OCI-LY1 (cell line): ENCODE data around the gene RAD51B.

Experiments
- H2AFZ ChIP-seq: fragments of 200-600 bp; sonication (generic), shearing (Covaris generic); 2 replicates; pipeline ENCODE4 v1.6.0; 2014; ENCODE audit warnings: antibody characterized with exemption, mild to moderate bottlenecking, low read length
- H3F3A ChIP-seq: fragments of 200-600 bp; sonication (generic), shearing (Covaris generic); 2 replicates; pipeline ENCODE4 v1.6.0; 2014; ENCODE audit warnings: mild to moderate bottlenecking, antibody characterized with exemption, low read length, moderate library complexity; ENCODE audit not compliant: insufficient read depth
- H3K27ac ChIP-seq: fragments of 200-600 bp; sonication (generic); 2 replicates; pipeline ENCODE4 v1.5.1; 2014; ENCODE audit warnings: low read length, mixed run types, mild to moderate bottlenecking, low read depth; ENCODE audit not compliant: poor library complexity, severe bottlenecking
- H3K27me3 ChIP-seq: fragments of 200-600 bp; sonication (generic); 2 replicates; pipeline ENCODE4 v1.6.0; 2014; ENCODE audit warnings: antibody characterized with exemption, mild to moderate bottlenecking, low read length, moderate library complexity; ENCODE audit not compliant: insufficient read depth
- H3K36me3 ChIP-seq: fragments of 200-600 bp; sonication (generic); 2 replicates; pipeline ENCODE4 v1.6.1; 2014; ENCODE audit warnings: mild to moderate bottlenecking, antibody characterized with exemption, low read length, moderate library complexity, mixed read lengths; ENCODE audit not compliant: insufficient read depth
- H3K4me1 ChIP-seq: fragments of 200-600 bp; sonication (generic); 2 replicates; pipeline ENCODE4 v1.5.1; 2014; ENCODE audit warnings: mild to moderate bottlenecking, low read length, moderate library complexity; ENCODE audit not compliant: insufficient read depth, severe bottlenecking
- H3K4me2 ChIP-seq: fragments of 200-600 bp; sonication (generic), shearing (Covaris generic); 2 replicates; pipeline ENCODE4 v1.6.1; 2014; ENCODE audit warnings: low read length
- H3K4me3 ChIP-seq: fragments of 200-600 bp; sonication (generic); 2 replicates; pipeline ENCODE4 v1.5.1; 2014; ENCODE audit warnings: low read length, low read depth, mild to moderate bottlenecking, mixed read lengths; ENCODE audit not compliant: poor library complexity, severe bottlenecking
- H3K79me2 ChIP-seq: fragments of 200-600 bp; shearing (Covaris generic); 2 replicates; pipeline ENCODE4 v1.6.1; 2016; ENCODE audit warnings: mixed run types, low read length, mixed read lengths; ENCODE audit not compliant: insufficient read depth
- H3K9ac ChIP-seq: fragments of 200-600 bp; sonication (generic), shearing (Covaris generic); 2 replicates; pipeline ENCODE4 v1.6.1; 2014; ENCODE audit warnings: mild to moderate bottlenecking, low read length, mixed read lengths
- H3K9me2 ChIP-seq: fragments of 200-600 bp; sonication (generic), shearing (Covaris generic); 2 replicates; pipeline ENCODE4 v1.6.1; 2014; ENCODE audit warnings: low read depth, mild to moderate bottlenecking, low read length, mixed read lengths
- H3K9me3 ChIP-seq: fragments of 200-600 bp; shearing (Covaris generic); 2 replicates; pipeline ENCODE4 v1.6.1; 2014; ENCODE audit warnings: low read length, mixed read lengths
- H4K20me1 ChIP-seq: fragments of 200-600 bp; sonication (generic), shearing (Covaris generic); 2 replicates; pipeline ENCODE4 v1.6.0; 2016; ENCODE audit warnings: mild to moderate bottlenecking, low read length; ENCODE audit not compliant: insufficient read depth
- EZH2 ChIP-seq: fragments of 200-600 bp; sonication (generic), shearing (Covaris generic); IDR thresholded peaks from 2 replicates; pipeline ENCODE4 v1.8.0; 2017; ENCODE audit warnings: borderline replicate concordance, mixed run types, mild to moderate bottlenecking, antibody characterized with exemption, low read length, moderate library complexity, mixed read lengths
- TF ChIP-seq, protein P1 (sequence below): fragments of 200-600 bp; sonication (generic), shearing (Covaris generic); IDR thresholded peaks from 2 replicates; pipeline ENCODE4 v1.5.1; 2017; ENCODE audit warnings: mild to moderate bottlenecking, antibody characterized with exemption, low read length, moderate library complexity, mixed read lengths

Gene RAD51B

DNA sequence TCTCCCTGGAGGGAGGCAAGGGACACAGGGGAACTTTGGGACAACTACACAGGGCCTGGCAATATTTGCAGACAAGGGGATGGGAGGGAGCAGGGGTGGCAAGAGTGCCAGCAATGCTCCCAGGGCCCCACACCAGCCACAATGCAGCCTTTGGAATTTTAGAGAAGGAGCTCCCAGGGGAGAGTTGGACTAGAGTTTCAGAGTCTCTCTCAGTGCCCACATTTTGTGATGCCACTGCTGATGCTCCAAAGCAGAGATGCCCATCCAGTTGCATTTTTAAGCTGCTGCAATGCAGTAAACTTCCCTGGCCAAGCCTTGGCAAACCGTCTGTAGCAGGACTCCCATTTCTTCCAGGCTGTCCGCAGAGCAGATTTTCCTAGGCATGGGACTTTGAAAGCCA, 874.3 kb downstream of the RAD51B start:
- no peak overlapping the region for H3K4me3 ChIP-seq
- H3K79me2 ChIP-seq = no peaks in the 10 kb centered on the region
- H4K20me1 ChIP-seq = no peaks in the 10 kb centered on the region
- no peak overlapping the region for H3K27ac ChIP-seq
- no peaks in the 10 kb centered on the region for H3F3A ChIP-seq
- H3K4me1 ChIP-seq = peaks cover 22% of the 10 kb centered on the region
- no peaks in the 10 kb centered on the region for H3K9me2 ChIP-seq
- H3K9ac ChIP-seq = no peak overlapping the region
- H3K9me3 ChIP-seq = no peaks in the 10 kb centered on the region
- H3K27me3 ChIP-seq = no peaks in the 10 kb centered on the region
- TF ChIP-seq, protein P1, sequence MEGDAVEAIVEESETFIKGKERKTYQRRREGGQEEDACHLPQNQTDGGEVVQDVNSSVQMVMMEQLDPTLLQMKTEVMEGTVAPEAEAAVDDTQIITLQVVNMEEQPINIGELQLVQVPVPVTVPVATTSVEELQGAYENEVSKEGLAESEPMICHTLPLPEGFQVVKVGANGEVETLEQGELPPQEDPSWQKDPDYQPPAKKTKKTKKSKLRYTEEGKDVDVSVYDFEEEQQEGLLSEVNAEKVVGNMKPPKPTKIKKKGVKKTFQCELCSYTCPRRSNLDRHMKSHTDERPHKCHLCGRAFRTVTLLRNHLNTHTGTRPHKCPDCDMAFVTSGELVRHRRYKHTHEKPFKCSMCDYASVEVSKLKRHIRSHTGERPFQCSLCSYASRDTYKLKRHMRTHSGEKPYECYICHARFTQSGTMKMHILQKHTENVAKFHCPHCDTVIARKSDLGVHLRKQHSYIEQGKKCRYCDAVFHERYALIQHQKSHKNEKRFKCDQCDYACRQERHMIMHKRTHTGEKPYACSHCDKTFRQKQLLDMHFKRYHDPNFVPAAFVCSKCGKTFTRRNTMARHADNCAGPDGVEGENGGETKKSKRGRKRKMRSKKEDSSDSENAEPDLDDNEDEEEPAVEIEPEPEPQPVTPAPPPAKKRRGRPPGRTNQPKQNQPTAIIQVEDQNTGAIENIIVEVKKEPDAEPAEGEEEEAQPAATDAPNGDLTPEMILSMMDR = no peak
- no peak for TF ChIP-seq EZH2
- H3K4me2 ChIP-seq = no peak overlapping the region
- no peaks in the 10 kb centered on the region for H3K36me3 ChIP-seq
- no peak overlapping the region for H2AFZ ChIP-seq

DNA sequence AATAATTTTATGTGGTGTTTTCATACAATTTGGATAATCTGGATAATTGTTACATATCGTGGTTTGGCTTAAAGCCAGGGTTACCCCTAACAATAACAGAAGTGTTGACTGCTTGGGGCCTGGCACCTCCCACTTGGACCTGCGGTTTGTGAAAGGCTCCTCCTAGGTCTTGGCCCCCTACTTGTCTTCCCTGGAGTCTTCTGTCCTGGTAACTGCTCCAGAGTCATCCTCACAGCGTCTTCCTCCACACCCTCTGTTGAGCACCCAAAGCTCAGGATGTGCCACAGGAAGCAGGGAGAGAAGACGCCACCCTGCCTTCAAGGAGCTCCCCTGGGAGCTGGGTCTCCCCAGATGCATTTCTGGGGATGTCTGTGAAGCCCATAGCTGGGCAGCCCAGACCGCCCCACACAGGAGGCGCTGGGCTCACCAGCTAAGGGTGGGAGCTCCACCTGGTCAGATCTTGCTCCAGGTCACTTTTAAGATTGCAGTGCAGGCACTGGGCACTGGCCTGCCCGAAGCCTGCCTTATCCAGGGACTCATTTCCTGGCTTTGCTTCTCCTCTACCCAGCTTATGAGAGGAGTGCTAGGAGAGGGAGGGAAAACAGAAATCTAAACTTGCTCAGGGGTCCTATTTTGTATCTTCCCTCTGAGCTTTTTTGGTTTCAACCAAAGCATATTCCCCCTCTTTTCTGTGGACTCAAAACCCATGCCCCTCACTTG, 875.1 kb downstream of the RAD51B start:
- Histone ChIP-seq H3K79me2 (no peaks in the 10 kb centered on the region), H3K36me3 (no peaks in the 10 kb centered on the region), H3K9me3 (no peaks in the 10 kb centered on the region), H3K9me2 (no peaks in the 10 kb centered on the region), H3K4me3 (no peak overlapping the region), H2AFZ (no peak overlapping the region), H3F3A (no peaks in the 10 kb centered on the region), H3K4me2 (no peak overlapping the region), H3K4me1 (peaks cover 15% of the 10 kb centered on the region), H3K9ac (no peak overlapping the region), H4K20me1 (no peaks in the 10 kb centered on the region), H3K27me3 (no peaks in the 10 kb centered on the region), H3K27ac (no peak overlapping the region)
- TF ChIP-seq EZH2 = no peak
- TF ChIP-seq, protein P1 = no peak

DNA sequence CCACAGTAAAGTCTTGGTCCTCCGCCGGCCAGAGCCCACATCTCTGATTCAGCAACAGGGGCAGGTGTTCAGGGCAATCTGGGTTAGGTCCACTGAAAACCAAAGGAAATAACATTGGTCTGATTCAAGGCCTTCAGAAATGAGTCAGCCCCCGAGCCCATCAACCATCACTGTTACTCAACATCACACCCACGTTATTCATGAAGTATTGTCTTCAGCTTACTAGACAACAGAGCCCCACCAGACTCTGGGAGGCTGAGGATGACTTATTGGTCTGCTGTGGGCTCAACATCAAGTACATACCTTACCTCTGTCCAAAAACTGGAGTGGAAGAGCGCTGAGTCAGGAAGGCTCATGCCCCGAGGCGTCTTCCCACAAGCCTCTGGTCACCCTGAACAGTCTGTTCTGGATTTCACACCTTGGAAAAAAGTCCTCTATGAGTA, 875.8 kb downstream of the RAD51B start:
- H2AFZ ChIP-seq = no peak overlapping the region
- H3K4me1 ChIP-seq = peaks cover 9% of the 10 kb centered on the region
- TF ChIP-seq, protein P1 = no peak
- no peak for TF ChIP-seq EZH2
- no peak overlapping the region for H3K4me3 ChIP-seq
- H3K36me3 ChIP-seq = no peaks in the 10 kb centered on the region
- no peaks in the 10 kb centered on the region for H3K9me2 ChIP-seq
- no peaks in the 10 kb centered on the region for H3K79me2 ChIP-seq
- no peaks in the 10 kb centered on the region for H3K27me3 ChIP-seq
- no peak overlapping the region for H3K27ac ChIP-seq
- no peaks in the 10 kb centered on the region for H4K20me1 ChIP-seq
- H3K9ac ChIP-seq = no peak overlapping the region
- no peaks in the 10 kb centered on the region for H3F3A ChIP-seq
- H3K9me3 ChIP-seq = no peaks in the 10 kb centered on the region
- H3K4me2 ChIP-seq = no peak overlapping the region
